Endothelial cell of hepatic sinusoid (primary cell): ENCODE results near the gene GYG2.
"Not testable (repeated sequence)": the region's sequence is repeated elsewhere in the genome, so short reads cannot be mapped to it uniquely, and the experiment has no call there.

Source experiments
- in situ Hi-C: cut with HindIII; loops from 2 replicates; pipeline ENCODE4 v1.10.0; 2017; ENCODE audit warnings: low sequenced_read_pairs

Gene GYG2

DNA sequence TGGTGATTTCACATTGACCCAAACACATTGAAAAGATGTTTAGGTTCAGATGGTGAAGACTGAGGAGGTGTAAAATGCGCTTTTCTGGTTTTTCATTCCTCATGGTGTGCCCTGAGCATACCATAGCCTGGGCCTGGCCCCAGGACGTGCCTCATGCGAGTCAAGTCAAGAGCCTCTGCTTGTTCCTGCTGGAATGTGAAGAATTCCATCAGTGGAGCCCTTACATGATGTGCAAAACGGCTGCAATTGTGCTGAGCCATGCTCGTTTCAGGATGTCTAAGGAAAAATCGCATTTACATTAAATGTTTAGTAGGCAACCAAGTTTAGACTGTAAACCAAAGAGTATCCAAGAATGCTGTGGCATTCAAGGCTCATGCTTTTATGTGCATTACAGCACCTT lies 34.9 kb downstream of the GYG2 start:
- in situ Hi-C loops: no loop called here

DNA sequence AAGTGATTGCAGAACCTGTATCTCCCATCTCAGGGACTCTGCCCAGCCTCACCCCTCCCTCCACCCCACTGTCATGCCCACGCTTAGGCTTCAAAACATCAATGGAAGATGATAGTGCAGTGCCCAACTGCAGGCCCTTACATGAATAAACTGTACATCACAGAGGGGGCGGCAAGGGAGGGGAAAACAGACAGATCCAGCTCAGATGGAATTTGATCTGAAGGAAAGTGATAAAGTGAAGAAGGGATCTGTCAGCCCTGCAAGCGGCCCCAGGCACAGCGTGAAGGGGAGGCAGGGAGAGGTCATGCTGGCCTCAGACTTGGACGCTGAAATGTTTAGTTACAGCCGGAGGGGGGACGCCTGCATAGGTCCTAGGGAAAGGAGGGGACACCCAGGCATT lies 38.5 kb downstream of the GYG2 start:
- in situ Hi-C loops: no loop called here

DNA sequence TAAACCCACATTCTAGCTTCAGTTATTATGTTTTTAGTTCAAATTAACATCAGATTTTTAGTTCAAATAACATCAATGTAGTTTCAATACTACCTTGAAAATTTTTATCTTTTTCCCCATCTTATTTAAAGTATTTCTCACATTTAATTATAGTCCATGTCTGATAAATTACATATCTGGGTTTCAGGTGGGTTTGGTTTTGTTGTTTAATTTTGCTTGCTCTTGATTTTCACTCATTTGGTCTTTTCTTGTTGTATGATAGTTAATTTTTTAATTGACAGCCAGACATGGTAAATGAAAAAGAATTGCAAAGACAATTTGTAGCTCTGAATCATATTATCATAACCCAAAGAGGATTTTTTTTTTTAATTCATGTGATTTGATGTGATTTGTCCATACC lies 41.9 kb downstream of the GYG2 start:
- in situ Hi-C loops: loop anchor here (5.0 kb wide), 1 partner anchor 57 kb away; the partner anchor contains the start of gene ARSD

DNA sequence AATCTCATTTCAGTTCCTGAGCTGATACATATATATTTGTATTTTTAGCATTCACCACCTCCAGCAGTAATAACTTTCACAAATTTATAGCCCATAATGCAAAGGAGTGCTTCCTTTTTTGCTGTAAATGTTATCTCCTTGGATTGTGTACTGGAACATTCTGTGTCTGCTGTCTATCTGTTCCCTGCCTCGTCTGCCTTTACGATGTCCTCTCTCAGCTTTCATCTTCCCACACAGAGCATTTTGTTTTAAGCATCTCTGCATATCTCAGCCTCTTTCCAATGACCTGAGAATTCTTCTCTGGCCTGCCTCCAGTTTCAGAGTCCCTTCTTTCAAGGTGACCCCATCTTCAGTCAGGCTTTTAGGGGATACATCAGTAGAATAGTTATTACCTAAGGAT lies 43.1 kb downstream of the GYG2 start:
- in situ Hi-C loops: loop anchor here (5.0 kb wide), 1 partner anchor 55 kb away; the partner anchor contains the start of gene ARSD

DNA sequence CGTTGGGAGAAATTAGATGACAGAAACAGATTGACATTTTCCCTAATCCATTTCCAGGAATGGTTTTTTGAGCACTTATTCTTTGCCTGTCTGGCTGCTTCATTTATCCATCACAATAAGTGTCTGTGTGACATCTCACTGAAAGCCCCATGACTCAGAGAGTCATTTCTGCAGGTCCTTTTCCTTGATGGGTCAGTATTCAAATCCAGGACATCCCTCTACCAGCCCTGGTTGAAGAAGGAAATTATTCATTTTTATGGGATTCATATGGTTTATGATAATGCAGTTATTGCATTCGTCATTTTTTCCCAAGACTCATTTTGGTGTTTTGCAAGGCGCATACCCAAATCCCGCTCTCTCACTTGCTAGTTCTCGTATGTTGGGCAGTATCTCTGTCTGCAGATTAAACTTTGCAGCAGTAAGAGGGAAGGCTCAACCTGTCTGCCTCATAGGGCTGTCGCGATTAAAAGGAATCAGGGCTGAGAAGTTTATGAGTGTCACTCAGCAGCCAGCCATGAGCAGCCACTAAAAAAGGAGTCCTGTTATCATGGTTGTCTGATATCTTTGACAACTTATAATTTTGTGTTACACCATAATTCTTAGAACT lies 44.0 kb downstream of the GYG2 start:
- in situ Hi-C loops: loop anchor here (5.0 kb wide), 1 partner anchor 55 kb away; the partner anchor contains the start of gene ARSD

DNA sequence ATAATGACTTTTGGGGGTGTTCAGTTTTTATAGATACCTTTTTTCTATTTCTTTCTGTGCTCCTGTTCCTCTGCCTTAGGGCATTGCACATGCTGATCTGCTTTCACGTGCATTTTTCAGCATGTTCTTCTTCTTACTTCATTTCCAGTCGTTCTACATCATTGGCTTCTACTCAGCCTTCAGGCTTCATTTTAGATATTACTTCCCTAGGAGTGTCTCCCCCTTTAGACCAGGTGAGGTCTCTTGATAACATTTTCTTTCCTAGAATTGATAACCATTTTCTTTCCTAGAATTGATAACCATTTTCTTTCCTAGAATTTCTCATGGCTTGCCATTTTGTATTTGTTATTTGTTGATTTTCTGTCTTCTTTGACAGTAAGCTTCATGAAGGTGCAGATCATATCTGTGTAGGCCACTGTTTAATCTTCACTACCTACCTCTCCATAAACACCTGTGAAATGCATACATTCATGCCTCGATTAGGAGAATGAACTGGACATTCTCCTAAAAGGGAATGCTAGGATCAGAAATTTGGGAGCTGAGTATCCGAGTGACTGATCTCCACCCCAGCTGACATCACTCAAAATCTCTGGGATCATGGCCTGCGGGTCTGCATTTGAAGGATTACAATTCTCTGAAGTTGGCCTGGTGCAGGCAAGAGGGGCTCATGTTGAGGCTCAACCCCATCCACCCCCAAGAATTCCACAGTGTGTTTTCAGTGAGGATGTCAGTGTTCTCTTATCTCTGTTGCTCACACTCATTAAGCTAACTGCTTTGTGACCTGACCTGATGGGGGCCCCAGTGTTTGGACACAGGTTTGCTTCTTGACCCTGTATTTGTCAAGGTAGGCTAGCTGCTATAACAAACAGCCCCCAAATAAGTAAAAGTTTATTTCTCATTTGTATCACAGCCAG lies 45.7 kb downstream of the GYG2 start:
- in situ Hi-C loops: loop anchor here (5.0 kb wide), 1 partner anchor 53 kb away; the partner anchor contains the start of gene ARSD

DNA sequence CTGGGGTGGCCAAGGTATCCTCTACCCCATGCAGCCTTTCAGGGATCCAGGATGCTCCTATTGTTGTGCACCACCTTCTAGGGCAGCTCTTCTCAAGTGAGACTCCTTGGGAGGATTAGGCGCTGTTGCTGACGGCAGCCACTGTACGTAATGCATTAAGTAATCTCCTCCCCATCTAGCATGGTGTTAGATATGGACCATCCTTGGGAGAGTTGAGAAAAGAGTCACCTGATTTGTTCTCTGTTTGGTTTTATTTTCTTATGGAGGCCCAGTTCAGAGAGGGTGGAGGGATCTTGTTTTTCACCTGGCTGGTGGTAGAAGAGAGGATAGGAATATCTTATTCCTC lies 46.4 kb downstream of the GYG2 start:
- in situ Hi-C loops: no loop called here

DNA sequence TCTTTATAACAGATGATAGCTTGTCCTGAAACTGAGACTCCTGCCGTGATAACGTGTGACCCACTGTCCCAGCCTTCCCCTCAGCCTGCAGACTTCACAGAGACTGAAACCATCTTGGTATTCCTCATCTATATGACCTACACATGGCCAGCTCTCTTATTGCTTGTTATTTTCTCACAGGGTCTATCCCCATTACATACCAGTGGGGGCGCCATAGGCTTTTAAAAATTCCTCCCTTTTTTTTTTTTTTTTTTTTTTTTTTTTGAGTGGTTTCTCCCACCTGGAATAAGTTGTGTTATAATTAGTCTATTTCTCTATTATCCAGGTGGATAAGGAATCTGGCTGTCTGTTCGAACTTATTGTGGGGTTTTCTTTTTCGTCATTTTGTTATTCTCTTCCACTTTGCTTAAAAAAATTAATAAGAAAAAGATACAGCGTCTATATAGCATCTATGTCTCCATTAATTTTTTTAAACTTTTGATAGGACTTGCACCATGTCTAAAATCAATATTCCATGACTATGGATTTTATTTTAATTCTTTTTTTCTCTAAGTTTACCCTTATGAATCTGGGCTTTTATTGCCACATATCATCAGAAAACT lies 47.2 kb downstream of the GYG2 start:
- in situ Hi-C loops: no loop called here

DNA sequence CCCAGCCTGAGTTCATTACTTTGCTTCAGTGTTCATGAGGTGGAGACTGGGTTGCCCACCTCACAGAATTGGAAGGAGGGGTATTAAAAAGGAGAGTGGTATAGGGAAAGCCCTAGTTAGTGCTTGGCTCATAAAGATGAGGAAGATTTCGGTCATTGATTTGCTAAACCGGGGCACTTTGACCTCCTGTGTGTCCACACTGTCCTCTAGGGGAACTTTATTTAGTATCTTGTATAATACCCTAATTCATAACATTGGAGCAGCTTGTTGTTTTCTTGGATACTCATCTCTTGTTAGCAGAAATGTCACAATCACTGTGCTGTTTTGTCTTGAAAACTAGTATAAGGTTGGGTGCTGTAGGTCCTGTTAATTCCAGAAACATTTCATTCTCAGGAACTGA lies 49.8 kb downstream of the GYG2 start:
- in situ Hi-C loops: no loop called here

DNA sequence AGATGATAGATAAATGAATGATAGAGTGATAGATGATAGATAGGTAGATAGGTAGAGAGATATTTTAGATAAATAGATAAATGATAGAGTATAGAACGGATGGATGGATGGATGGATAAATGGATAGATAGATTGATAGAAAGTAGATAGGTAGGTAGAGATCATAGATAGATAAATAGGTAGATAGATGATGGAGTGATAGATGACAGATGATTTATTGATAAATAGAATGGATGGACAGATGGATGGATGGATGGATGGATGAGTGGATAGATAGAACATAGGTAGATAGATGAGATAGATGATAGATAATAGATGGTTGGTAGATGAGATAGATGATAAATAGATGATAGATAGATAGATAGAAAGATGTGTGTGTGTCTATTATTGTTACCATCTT lies 50.9 kb downstream of the GYG2 start:
- in situ Hi-C loops: no loop called here

DNA sequence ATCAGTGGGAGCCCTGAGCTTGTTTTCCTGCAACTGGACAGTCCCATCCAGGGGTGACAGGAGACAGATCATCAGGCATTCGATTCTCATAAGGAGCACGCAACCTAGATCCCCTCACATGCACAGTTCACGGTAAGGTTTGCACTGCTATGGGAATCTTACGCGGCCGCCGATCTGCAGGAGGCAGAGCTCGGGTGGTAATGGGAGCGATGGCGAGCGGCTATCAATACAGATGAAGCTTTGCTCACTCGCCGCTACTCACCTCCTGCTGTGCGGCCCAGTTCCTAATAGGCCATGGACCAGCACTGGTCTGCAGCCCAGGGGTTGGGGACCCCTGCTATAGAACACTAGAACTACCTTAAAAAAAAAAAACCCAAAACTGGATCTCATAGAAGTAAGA lies 55.0 kb downstream of the GYG2 start:
- in situ Hi-C loops: no loop called here

DNA sequence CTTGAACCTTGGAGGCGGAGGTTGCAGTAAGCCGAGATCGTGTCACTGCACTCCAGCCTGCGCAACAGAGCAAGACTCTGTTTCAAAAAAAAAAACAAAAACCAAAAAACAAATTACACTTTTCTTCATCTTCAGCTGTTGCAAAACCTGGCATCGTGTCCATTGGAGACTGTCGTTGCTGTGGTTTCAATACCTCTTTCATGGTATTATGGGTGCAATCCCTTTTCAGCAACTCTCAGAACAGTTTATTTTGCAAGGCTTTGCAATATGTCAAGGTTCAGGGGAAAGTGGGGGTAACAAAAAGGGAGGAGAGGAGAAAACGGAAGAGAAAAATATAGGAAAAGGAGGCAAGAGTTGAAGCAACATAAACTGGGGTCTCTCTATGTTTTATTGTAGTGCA lies 59.6 kb downstream of the GYG2 start:
- in situ Hi-C loops: no loop called here

DNA sequence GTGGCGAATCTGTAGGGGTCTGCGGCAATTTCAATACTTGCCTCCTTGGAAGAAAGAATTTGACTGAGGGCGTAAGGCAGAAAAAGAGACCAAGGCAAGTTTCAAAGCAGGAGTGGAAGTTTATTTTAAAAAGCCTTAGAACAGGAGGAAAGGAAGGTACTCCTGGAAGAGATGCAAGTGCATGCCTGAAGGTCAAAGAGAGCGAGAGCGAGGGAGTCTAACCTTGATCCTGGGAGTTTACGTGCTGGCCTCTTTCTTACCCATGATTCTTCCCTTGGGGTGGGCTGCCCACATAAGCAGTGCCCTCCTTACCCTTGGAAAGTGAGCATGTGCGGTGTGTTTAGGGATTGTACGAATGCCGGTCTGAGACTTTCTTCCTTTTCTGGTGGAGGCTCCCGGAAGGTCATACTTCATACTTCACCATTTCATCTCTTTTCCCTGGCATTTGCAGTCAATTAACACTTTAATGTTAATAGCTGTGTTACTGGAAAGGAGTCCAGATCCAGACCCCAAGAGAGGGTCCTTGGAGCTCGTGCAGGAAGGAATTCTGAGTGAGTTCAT lies 60.4 kb downstream of the GYG2 start:
- in situ Hi-C loops: no loop called here

DNA sequence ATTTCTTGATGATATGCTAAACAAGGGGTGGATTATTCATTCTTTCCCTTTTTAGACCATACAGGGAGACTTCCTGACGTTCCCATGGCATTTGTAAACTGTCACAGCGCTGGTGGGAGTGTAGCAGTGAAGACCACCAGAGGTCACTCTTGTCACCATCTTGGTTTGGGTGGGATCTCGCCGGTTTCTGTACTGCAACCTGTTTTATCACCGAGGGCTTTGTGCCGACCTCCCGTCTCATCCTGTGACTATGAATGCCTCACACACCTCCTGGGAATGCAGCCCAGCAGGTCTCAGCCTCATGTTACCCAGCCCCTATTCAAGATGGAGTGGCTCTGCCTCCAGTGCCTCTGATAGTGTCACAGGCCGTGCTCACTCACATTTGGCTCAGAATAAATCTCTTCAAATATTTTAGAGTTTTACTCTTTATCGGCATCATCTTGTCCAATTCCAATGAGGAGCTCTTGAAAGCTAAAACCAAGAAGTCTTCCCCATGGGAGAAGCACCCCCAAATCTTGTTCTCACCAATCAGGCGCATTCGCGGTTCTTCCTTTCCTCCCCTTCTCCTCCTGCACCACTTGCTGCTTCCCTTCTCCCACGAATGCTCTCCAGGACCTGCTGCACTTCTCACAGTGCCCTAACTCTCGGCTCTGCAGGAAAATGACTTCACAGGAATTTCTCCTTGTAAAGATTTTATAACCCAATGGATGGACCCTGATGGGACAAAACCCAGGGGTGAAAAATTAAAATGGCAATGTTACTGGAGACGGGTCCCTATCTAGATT lies 61.2 kb downstream of the GYG2 start:
- in situ Hi-C loops: not testable (repeated sequence)

DNA sequence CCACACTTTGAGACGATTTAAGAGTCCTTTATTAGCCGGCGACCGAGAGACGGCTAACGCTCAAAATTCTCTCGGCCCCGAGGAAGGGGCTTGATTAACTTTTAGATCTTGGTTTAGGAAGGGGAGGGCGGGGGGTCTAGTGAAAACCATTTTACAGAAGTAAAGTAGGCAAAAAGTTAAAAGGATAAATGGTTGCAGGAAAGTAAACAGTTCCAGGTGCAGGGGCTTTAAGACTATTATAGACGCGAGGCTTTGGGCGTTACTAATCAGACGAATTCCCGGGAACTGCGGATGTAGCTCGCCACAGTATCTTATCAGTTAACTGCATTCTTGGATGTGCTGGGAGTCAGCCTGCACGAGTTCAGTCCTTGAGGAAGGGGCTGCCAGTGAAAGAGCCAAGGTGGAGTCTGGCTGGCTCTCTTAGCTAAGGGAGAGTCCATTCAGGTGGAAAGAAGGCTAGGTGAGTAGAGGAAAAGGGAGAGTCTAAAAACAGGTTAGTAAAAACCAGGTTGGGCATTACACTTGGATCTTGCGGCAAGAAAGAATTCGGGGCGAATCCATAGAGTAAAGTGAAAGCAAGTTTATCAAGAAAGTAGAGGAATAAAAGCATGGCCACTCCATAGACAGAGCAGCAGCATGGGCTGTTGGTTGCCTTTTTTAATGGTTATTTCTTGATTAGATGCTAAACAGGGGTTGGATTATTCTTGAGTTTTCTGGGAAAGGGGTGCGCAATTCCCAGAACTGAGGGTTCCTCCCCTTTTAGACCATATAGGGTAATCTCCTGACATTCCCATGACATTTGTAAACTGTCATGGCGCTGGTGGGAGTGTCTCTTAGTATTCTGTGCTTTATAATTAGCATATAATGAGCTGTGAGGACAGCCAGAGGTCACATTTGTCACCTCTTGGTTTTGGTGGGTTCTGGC lies 62.1 kb downstream of the GYG2 start:
- in situ Hi-C loops: not testable (repeated sequence)

DNA sequence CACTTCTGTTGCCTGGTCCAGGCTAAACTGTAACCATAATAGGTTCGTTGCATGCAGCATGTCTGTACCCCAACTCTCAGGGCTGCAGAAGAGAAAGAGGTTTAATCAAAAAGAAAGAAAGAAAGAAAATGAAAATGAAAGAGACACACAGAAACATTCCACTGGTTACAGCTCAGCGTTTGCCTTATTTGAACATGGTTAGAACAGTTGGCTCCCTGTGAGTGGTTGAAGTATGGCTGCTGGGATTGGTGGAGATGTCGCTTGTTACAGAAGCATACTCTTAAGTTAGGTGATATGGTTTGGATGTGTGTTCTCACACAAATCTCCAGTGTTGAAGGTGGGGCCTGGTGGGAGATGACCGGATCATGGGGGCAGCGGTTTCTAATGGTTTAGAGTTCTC lies 64.1 kb downstream of the GYG2 start:
- in situ Hi-C loops: no loop called here

DNA sequence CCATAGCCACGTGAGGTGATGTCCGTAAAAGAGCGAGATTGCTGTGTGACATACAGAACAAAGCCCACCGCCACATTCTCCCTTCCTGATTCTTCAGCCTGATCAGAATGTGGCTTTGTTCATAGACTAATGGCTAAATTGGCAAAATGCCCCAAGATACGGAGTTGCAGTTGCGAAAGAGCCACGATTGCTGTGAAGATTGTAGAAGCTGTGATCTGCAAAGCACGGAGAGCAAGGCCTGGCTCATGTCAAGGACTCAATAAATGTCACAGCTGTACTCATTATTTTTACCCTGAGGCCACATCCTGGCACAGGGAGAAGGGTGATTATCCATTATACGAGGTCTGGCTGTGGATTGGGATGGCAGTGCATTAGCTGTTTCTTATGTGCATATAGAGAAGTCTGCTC lies 66.2 kb downstream of the GYG2 start:
- in situ Hi-C loops: no loop called here

DNA sequence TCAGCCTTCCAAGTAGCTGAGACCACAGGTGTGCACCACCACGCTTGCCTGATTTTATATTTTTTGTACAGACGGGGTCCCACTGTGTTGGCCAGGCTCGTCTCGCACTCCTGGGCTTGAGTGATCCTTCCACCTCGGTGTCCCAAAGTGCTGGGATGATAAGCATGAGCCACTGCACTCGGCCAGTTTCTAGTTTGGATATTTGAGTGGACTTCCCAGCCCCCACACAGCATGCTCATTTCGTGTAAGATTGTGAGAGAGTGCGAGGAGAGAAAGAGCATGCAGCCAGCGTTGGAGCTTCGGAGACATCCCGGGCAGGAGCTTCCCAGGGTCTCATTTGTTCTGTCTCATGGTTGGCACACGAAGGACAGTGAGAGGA lies 68.6 kb downstream of the GYG2 start:
- in situ Hi-C loops: no loop called here

DNA sequence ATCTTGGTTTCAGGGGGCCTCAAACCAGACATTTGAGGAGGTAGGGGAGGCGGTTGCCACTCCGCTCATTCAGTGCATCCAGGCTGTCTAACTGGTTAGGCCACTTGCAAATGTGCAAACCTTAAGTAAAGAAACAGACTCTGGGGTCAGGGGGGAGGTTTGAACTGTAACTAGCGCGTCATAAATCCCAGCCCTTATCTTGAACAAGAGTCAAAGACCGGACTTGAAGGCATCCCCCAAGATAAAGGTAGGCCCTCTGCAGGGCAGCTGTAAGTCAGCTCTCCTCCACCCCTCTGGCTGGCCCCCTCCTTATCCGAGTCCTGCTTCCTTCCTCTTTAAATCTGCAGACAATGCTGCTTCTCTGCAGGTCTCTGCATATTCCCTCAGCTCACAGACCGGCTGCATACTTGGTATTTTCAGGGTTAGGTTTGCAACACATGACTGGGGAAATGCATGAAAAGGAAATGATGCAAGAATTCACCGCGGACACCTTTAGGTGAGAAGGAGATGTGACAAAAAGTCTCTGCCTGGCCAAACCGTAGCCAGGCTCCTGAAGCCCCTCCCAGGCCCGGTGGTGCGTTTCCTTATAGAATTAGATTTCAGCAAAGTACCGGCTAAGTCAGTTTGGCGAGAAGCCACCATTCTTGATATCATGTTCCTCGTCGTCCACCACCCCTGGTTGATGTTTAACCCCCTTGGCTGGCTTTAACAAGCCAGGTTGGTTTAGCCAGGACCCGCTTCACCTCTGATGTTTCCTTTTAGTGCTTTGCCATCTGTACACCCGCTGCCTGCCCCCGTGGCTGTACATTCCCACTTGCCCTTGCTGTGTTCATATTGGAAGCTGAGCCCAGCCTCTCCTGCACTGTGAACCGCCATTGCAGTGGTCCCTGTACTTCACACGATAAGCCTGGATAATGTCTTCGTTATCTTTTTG lies 69.2 kb downstream of the GYG2 start:
- in situ Hi-C loops: not testable (repeated sequence)
